ENCODE measurements around the gene EIF6. TPM values are rescaled to one million over a fixed set of nuclear protein-coding genes. Genes with fewer than 3 reads are reported as not detected.

The EIF6 gene
- total RNA-seq, 1 donor from 2014 or later = 271 TPM

- Histone ChIP-seq H3K9me3 (ENCODE audit: insufficient read depth, low read depth, low read length) (no peaks in the 10 kb centered on the region), H3K9ac (ENCODE audit: low read length) (no peak overlapping the region), H3K4me1 (ENCODE audit: insufficient read depth, low read length) (peaks cover 5% of the 10 kb centered on the region), H4K20me1 (ENCODE audit: insufficient read depth, low read length) (no peaks in the 10 kb centered on the region), H3K27ac (ENCODE audit: low read depth, low read length) (no peak overlapping the region), H2AFZ (ENCODE audit: low read depth, low read length) (no peak overlapping the region), H3K27me3 (ENCODE audit: insufficient read depth, low read length) (no peaks in the 10 kb centered on the region), H3K36me3 (ENCODE audit: insufficient read depth, low read length) (no peaks in the 10 kb centered on the region), H3K4me2 (ENCODE audit: low read length) (no peak overlapping the region), H3K79me2 (ENCODE audit: insufficient read depth, low read length) (no peaks in the 10 kb centered on the region), H3K4me3 (ENCODE audit: insufficient read depth, low read depth, low read length) (no peak overlapping the region)
- no peak for DNase-seq (ENCODE audit: low read depth)
- FAIRE-seq = no peak
- Mint-ChIP-seq H3K4me3 (ENCODE audit: unreplicated experiment) (no peak overlapping the region), H3K4me1 (ENCODE audit: low read depth, unreplicated experiment) (peaks cover 6% of the 10 kb centered on the region), H3K36me3 (ENCODE audit: low read depth, unreplicated experiment) (no peaks in the 10 kb centered on the region), H3K27ac (ENCODE audit: unreplicated experiment) (peak overlapping the region; percentile 64), H3K27me3 (ENCODE audit: low read depth, unreplicated experiment) (peaks cover 21% of the 10 kb centered on the region), H3K9me3 (ENCODE audit: unreplicated experiment) (no peaks in the 10 kb centered on the region)
- no peak for TF ChIP-seq CTCF (IDR thresholded peaks at IDR 0.05; ENCODE audit: insufficient read depth, low read depth, low read length)
- no peak for TF ChIP-seq EZH2 (IDR thresholded peaks at IDR 0.05; ENCODE audit: insufficient read depth, low read length)
Measured at GRCh38 chr20:35295058-35295457, 10.5 kb upstream of the EIF6 start.

- H3K4me2 ChIP-seq (ENCODE audit: low read length) = no peak overlapping the region
- no peaks in the 10 kb centered on the region for H3K4me1 Mint-ChIP-seq (ENCODE audit: low read depth, unreplicated experiment)
- H3K27ac Mint-ChIP-seq (ENCODE audit: unreplicated experiment) = no peak overlapping the region
- H3K79me2 ChIP-seq (ENCODE audit: insufficient read depth, low read length) = no peaks in the 10 kb centered on the region
- H3K9me3 Mint-ChIP-seq (ENCODE audit: unreplicated experiment) = no peaks in the 10 kb centered on the region
- H4K20me1 ChIP-seq (ENCODE audit: insufficient read depth, low read length) = no peaks in the 10 kb centered on the region
- H3K9me3 ChIP-seq (ENCODE audit: insufficient read depth, low read depth, low read length) = no peaks in the 10 kb centered on the region
- no peak for FAIRE-seq
- peaks cover 21% of the 10 kb centered on the region for H3K27me3 Mint-ChIP-seq (ENCODE audit: low read depth, unreplicated experiment)
- TF ChIP-seq CTCF (IDR thresholded peaks at IDR 0.05; ENCODE audit: insufficient read depth, low read depth, low read length) = no peak
- no peak for TF ChIP-seq EZH2 (IDR thresholded peaks at IDR 0.05; ENCODE audit: insufficient read depth, low read length)
- no peak for DNase-seq (ENCODE audit: low read depth)
- H2AFZ ChIP-seq (ENCODE audit: low read depth, low read length) = no peak overlapping the region
- no peaks in the 10 kb centered on the region for H3K27me3 ChIP-seq (ENCODE audit: insufficient read depth, low read length)
- H3K4me3 ChIP-seq (ENCODE audit: insufficient read depth, low read depth, low read length) = no peak overlapping the region
- no peak overlapping the region for H3K4me3 Mint-ChIP-seq (ENCODE audit: unreplicated experiment)
- H3K36me3 Mint-ChIP-seq (ENCODE audit: low read depth, unreplicated experiment) = no peaks in the 10 kb centered on the region
- no peak overlapping the region for H3K27ac ChIP-seq (ENCODE audit: low read depth, low read length)
- H3K9ac ChIP-seq (ENCODE audit: low read length) = no peak overlapping the region
- no peaks in the 10 kb centered on the region for H3K36me3 ChIP-seq (ENCODE audit: insufficient read depth, low read length)
- H3K4me1 ChIP-seq (ENCODE audit: insufficient read depth, low read length) = peaks cover 5% of the 10 kb centered on the region
Measured at GRCh38 chr20:35294293-35294685, 9.7 kb upstream of the EIF6 start.

- no peaks in the 10 kb centered on the region for H3K27me3 ChIP-seq (ENCODE audit: insufficient read depth, low read length)
- no peak overlapping the region for H3K9ac ChIP-seq (ENCODE audit: low read length)
- no peak overlapping the region for H3K4me3 Mint-ChIP-seq (ENCODE audit: unreplicated experiment)
- FAIRE-seq = no peak
- H3K79me2 ChIP-seq (ENCODE audit: insufficient read depth, low read length) = no peaks in the 10 kb centered on the region
- no peaks in the 10 kb centered on the region for H3K9me3 ChIP-seq (ENCODE audit: insufficient read depth, low read depth, low read length)
- TF ChIP-seq CTCF (IDR thresholded peaks at IDR 0.05; ENCODE audit: insufficient read depth, low read depth, low read length) = no peak
- H3K27ac Mint-ChIP-seq (ENCODE audit: unreplicated experiment) = no peak overlapping the region
- H3K27me3 Mint-ChIP-seq (ENCODE audit: low read depth, unreplicated experiment) = peaks cover 21% of the 10 kb centered on the region
- no peaks in the 10 kb centered on the region for H3K36me3 ChIP-seq (ENCODE audit: insufficient read depth, low read length)
- no peaks in the 10 kb centered on the region for H3K4me1 Mint-ChIP-seq (ENCODE audit: low read depth, unreplicated experiment)
- no peak overlapping the region for H3K27ac ChIP-seq (ENCODE audit: low read depth, low read length)
- peaks cover 5% of the 10 kb centered on the region for H3K4me1 ChIP-seq (ENCODE audit: insufficient read depth, low read length)
- no peaks in the 10 kb centered on the region for H4K20me1 ChIP-seq (ENCODE audit: insufficient read depth, low read length)
- no peak overlapping the region for H2AFZ ChIP-seq (ENCODE audit: low read depth, low read length)
- no peak overlapping the region for H3K4me2 ChIP-seq (ENCODE audit: low read length)
- no peak overlapping the region for H3K4me3 ChIP-seq (ENCODE audit: insufficient read depth, low read depth, low read length)
- no peaks in the 10 kb centered on the region for H3K36me3 Mint-ChIP-seq (ENCODE audit: low read depth, unreplicated experiment)
- H3K9me3 Mint-ChIP-seq (ENCODE audit: unreplicated experiment) = no peaks in the 10 kb centered on the region
- DNase-seq (ENCODE audit: low read depth) = no peak
Measured at GRCh38 chr20:35293303-35294292, 9.0 kb upstream of the EIF6 start.
